ENCODE results near the gene STX12. TPM values are rescaled to one million over a fixed set of nuclear protein-coding genes. Genes with fewer than 3 reads are reported as not detected.

STX12 gene
- total RNA-seq, 1 donor from 2014 or later: 24.1 TPM

DNA sequence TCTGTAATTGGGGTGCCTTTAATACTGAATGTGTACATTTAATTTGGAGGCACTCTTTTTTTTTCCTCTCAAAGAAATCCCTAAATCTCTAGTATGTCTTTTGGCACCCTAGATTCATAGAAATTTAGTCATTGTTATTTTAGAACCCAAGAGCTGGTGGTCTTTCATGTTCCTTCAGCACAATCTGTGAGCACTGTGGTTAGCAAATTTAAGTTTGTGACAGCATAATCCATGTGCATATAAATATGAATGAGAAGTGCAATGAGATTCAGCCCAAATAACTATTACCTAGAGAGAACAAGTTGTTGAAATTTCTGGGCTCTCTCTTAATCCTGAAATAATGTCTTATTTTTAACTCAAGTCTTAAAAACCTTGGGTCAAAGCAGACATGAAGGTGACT, 62.0 kb downstream of the STX12 start:
- H3K36me3 Mint-ChIP-seq: peaks cover 16% of the 10 kb centered on the region
- Histone ChIP-seq H2AFZ (replicated peaks) (no peak overlapping the region), H3K27ac (no peak overlapping the region), H3K9me3 (ENCODE audit: low read depth) (no peaks in the 10 kb centered on the region), H3K4me3 (no peak overlapping the region), H3K4me1 (peaks cover 9% of the 10 kb centered on the region), H3K79me2 (ENCODE audit: low read depth) (peaks cover 93% of the 10 kb centered on the region), H3K9ac (no peak overlapping the region), H3K36me3 (peaks cover 15% of the 10 kb centered on the region), H3K27me3 (no peaks in the 10 kb centered on the region), H4K20me1 (ENCODE audit: low read depth) (peaks cover 35% of the 10 kb centered on the region), H3F3A (ENCODE audit: low read depth) (peaks cover 5% of the 10 kb centered on the region), H3K4me2 (no peak overlapping the region)
- peaks cover 16% of the 10 kb centered on the region for H3K4me1 Mint-ChIP-seq
- no peaks in the 10 kb centered on the region for H3K27me3 Mint-ChIP-seq (ENCODE audit: insufficient read depth, low read depth)
- TF ChIP-seq EZH2 (IDR thresholded peaks at IDR 0.05): no peak
- TF ChIP-seq EZH2phosphoT487 (IDR thresholded peaks at IDR 0.05): no peak
- TF ChIP-seq, protein P1, sequence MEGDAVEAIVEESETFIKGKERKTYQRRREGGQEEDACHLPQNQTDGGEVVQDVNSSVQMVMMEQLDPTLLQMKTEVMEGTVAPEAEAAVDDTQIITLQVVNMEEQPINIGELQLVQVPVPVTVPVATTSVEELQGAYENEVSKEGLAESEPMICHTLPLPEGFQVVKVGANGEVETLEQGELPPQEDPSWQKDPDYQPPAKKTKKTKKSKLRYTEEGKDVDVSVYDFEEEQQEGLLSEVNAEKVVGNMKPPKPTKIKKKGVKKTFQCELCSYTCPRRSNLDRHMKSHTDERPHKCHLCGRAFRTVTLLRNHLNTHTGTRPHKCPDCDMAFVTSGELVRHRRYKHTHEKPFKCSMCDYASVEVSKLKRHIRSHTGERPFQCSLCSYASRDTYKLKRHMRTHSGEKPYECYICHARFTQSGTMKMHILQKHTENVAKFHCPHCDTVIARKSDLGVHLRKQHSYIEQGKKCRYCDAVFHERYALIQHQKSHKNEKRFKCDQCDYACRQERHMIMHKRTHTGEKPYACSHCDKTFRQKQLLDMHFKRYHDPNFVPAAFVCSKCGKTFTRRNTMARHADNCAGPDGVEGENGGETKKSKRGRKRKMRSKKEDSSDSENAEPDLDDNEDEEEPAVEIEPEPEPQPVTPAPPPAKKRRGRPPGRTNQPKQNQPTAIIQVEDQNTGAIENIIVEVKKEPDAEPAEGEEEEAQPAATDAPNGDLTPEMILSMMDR (IDR thresholded peaks at IDR 0.05): no peak
- no peaks in the 10 kb centered on the region for H3K9me3 Mint-ChIP-seq
- no peak for DNase-seq (ENCODE audit: low spot score)
- H3K27ac Mint-ChIP-seq: no peak overlapping the region
- H3K4me3 Mint-ChIP-seq: no peak overlapping the region

DNA sequence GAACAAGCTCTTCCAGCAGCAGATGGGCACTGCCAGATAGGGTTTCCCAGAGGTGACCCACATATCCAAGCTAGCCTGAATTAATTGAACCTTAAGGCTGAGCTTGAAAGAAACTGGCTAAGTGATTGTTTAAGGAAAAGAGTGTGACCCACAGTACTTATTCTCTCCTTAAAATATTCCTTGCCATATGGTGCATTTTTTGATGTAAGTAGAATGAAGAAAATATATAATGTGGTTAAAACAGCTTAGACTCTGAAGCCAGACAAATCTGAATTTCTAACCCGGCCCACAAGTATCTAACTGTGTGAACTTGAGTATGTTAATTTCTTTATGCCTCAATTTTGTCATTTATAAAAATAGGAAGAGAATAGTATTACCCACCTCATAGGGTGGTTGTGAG, 62.5 kb downstream of the STX12 start:
- no peak overlapping the region for H3K9ac ChIP-seq
- no peak overlapping the region for H3K4me2 ChIP-seq
- H3K4me3 ChIP-seq: no peak overlapping the region
- TF ChIP-seq EZH2phosphoT487 (IDR thresholded peaks at IDR 0.05) (no peak), EZH2 (IDR thresholded peaks at IDR 0.05) (no peak)
- TF ChIP-seq, protein P1 (IDR thresholded peaks at IDR 0.05): no peak
- H3K27me3 ChIP-seq: no peaks in the 10 kb centered on the region
- H3K27ac ChIP-seq: no peak overlapping the region
- H3K36me3 Mint-ChIP-seq: peaks cover 21% of the 10 kb centered on the region
- H3F3A ChIP-seq (ENCODE audit: low read depth): peaks cover under 1% of the 10 kb centered on the region
- H3K27me3 Mint-ChIP-seq (ENCODE audit: insufficient read depth, low read depth): no peaks in the 10 kb centered on the region
- no peaks in the 10 kb centered on the region for H3K9me3 Mint-ChIP-seq
- no peak overlapping the region for H3K27ac Mint-ChIP-seq
- H3K36me3 ChIP-seq: peaks cover 15% of the 10 kb centered on the region
- H3K79me2 ChIP-seq (ENCODE audit: low read depth): peaks cover 97% of the 10 kb centered on the region
- no peak overlapping the region for H2AFZ ChIP-seq (replicated peaks)
- peaks cover 16% of the 10 kb centered on the region for H3K4me1 Mint-ChIP-seq
- no peak overlapping the region for H3K4me3 Mint-ChIP-seq
- DNase-seq (ENCODE audit: low spot score): no peak
- H3K4me1 ChIP-seq: peaks cover 9% of the 10 kb centered on the region
- H4K20me1 ChIP-seq (ENCODE audit: low read depth): peaks cover 35% of the 10 kb centered on the region
- H3K9me3 ChIP-seq (ENCODE audit: low read depth): no peaks in the 10 kb centered on the region

DNA sequence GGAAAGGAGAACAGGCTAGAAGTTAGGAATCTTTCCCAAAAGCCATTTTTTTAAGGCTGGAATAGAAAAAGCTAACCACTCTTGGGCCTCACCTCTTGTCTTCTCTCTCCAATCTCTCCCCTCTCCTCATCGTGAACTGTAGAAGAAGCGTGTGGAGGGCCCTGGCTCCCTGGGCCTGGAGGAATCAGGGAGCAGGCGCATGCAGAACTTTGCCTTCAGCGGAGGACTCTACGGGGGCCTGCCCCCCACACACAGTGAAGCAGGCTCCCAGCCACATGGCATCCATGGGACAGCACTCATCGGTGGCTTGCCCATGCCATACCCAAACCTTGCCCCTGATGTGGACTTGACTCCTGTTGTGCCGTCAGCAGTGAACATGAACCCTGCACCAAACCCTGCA, 76.9 kb downstream of the STX12 start:
- peaks cover 3% of the 10 kb centered on the region for H3K27me3 Mint-ChIP-seq (ENCODE audit: insufficient read depth, low read depth)
- Histone ChIP-seq H3K79me2 (ENCODE audit: low read depth) (no peaks in the 10 kb centered on the region), H3K27ac (no peak overlapping the region), H3K4me2 (no peak overlapping the region), H3K4me3 (no peak overlapping the region), H3F3A (ENCODE audit: low read depth) (peaks cover 15% of the 10 kb centered on the region), H3K27me3 (no peaks in the 10 kb centered on the region), H2AFZ (replicated peaks) (no peak overlapping the region), H3K36me3 (peaks cover 26% of the 10 kb centered on the region), H3K9me3 (ENCODE audit: low read depth) (no peaks in the 10 kb centered on the region), H4K20me1 (ENCODE audit: low read depth) (no peaks in the 10 kb centered on the region), H3K4me1 (no peaks in the 10 kb centered on the region), H3K9ac (no peak overlapping the region)
- TF ChIP-seq EZH2 (IDR thresholded peaks at IDR 0.05) (no peak), EZH2phosphoT487 (IDR thresholded peaks at IDR 0.05) (no peak)
- TF ChIP-seq, protein P1 (IDR thresholded peaks at IDR 0.05): no peak
- H3K4me1 Mint-ChIP-seq: no peaks in the 10 kb centered on the region
- H3K4me3 Mint-ChIP-seq: no peak overlapping the region
- H3K27ac Mint-ChIP-seq: no peak overlapping the region
- H3K9me3 Mint-ChIP-seq: peaks cover 6% of the 10 kb centered on the region
- peaks cover 47% of the 10 kb centered on the region for H3K36me3 Mint-ChIP-seq
- no peak for DNase-seq (ENCODE audit: low spot score)
